GM18873 (cell line): Measurements from ENCODE around the gene ZBTB39.
"Not testable (repeated sequence)": the region's sequence is repeated elsewhere in the genome, so short reads cannot be mapped to it uniquely, and the experiment has no call there.

Source experiments
- ATAC-seq: cut with Tn5 transposase; IDR thresholded peaks from one replicate; pipeline ENCODE4 v1.9.1; 2021; ENCODE audit warnings: mild to moderate bottlenecking, moderate library complexity, moderate number of reproducible peaks; ENCODE audit not compliant: unreplicated experiment, low FRiP score

ZBTB39 gene

GRCh38 chr12:56983386-56983785 is 23.0 kb downstream of the ZBTB39 start:
- no peak for ATAC-seq

- ATAC-seq, result not testable (repeated sequence)
These were observed 23.6 kb downstream of the ZBTB39 start for GRCh38 chr12:56982578-56983236.

- no peak for ATAC-seq
These were observed 25.3 kb downstream of the ZBTB39 start for GRCh38 chr12:56980941-56981530.

- ATAC-seq, result no peak
These were observed 26.1 kb downstream of the ZBTB39 start for GRCh38 chr12:56980268-56980667.

- no peak for ATAC-seq
These were observed 26.7 kb downstream of the ZBTB39 start for GRCh38 chr12:56979628-56980027.

- ATAC-seq, result no peak
These were observed 27.8 kb downstream of the ZBTB39 start for GRCh38 chr12:56978397-56979138.

GRCh38 chr12:56977361-56977760 is 29.0 kb downstream of the ZBTB39 start:
- ATAC-seq, result not testable (repeated sequence)

GRCh38 chr12:56974224-56974623 is 32.1 kb downstream of the ZBTB39 start:
- not testable (repeated sequence) for ATAC-seq

GRCh38 chr12:56968910-56969309 is 37.4 kb downstream of the ZBTB39 start:
- ATAC-seq, result not testable (repeated sequence)

GRCh38 chr12:56965997-56966642 is 40.2 kb downstream of the ZBTB39 start:
- not testable (repeated sequence) for ATAC-seq

GRCh38 chr12:56965124-56965523 is 41.2 kb downstream of the ZBTB39 start:
- ATAC-seq, result not testable (repeated sequence)

GRCh38 chr12:56963557-56963956 is 42.8 kb downstream of the ZBTB39 start:
- ATAC-seq, result not testable (repeated sequence)

- not testable (repeated sequence) for ATAC-seq
These were observed 44.1 kb downstream of the ZBTB39 start for GRCh38 chr12:56962247-56962646.

GRCh38 chr12:56958422-56958821 is 47.9 kb downstream of the ZBTB39 start:
- no peak for ATAC-seq

- ATAC-seq, result no peak
These were observed 48.9 kb downstream of the ZBTB39 start, which contains the start of gene RDH16 for GRCh38 chr12:56957229-56958052. Gene RDH16 (minus strand): TSS chr12:56957608. CDS start chr12:56957462, 146 bp downstream.

- no peak for ATAC-seq
These were observed 50.6 kb downstream of the ZBTB39 start for GRCh38 chr12:56955631-56956256.

- ATAC-seq, result no peak
These were observed 51.4 kb downstream of the ZBTB39 start for GRCh38 chr12:56954958-56955355.

GRCh38 chr12:56954057-56954957 is 52.0 kb downstream of the ZBTB39 start:
- ATAC-seq, result no peak

GRCh38 chr12:56953314-56953713 is 53.0 kb downstream of the ZBTB39 start:
- no peak for ATAC-seq
